Measurements from ENCODE around the gene ZCCHC2.

GRCh38 chr18:62500966-62501591, 21.7 kb upstream of the ZCCHC2 start:
- TF ChIP-seq CTCF (IDR thresholded peaks at IDR 0.05 in 4 of 5, conservative IDR thresholded peaks at IDR 0.05 in 1 of 5), result no peak
- no peak for TF ChIP-seq POLR2A (IDR thresholded peaks at IDR 0.05)
